ENCODE data around the gene ANXA1. TPM values are rescaled to one million over a fixed set of nuclear protein-coding genes. Genes with fewer than 3 reads are reported as not detected.

ANXA1 gene
- total and polyA plus RNA-seq, 4 experiments from 2014 or later, result 324 to 1,202 (median 478) TPM

DNA sequence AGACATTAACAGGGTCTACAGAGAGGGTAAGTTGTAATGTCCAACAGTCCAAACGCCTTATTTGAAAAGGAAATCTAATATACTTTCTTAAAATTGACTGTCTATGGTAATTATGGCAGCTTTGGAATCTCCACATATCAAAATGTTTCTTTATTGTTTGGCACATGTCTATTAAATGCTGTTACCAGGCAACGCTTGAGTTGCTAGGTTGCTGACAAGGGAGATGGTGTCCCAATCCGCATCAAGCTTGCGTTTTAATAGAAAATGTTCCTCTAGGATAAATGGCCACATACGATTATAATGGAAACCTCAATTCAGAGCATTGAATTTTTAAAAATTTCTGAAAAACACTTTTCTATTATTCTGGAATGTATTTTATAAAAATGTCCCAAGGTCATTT, 9.2 kb downstream of the ANXA1 start:
- ChIA-PET CTCF (ENCODE audit: partially characterized antibody) (interaction anchor here (1.0 to 1.4 kb wide), 3 partner anchors 20 to 53 kb away, joined by 3 to 6 read pairs (median 3); no protein-coding TSS in a partner anchor), POLR2A (ENCODE audit: partially characterized antibody) (interaction anchor here (1.1 to 2.2 kb wide), 6 partner anchors 8 to 28 kb away, joined by 3 to 7 read pairs (median 4); no protein-coding TSS in a partner anchor)
- Mint-ChIP-seq H3K27ac (peak overlapping the region in 4 of 7 donors; percentile 69 to 99 (median 77)), H3K4me1 (peaks cover 41 to 68% (median 56%) of the 10 kb centered on the region in 4 donors), H3K27me3 (no peaks in the 10 kb centered on the region), H3K9me3 (no peaks in the 10 kb centered on the region), H3K4me3 (no peak overlapping the region), H3K36me3 (peaks cover 73 to 77% of the 10 kb centered on the region in 2 donors)
- Histone ChIP-seq H3K4me3 (ENCODE audit: low read length in 2 of 2) (no peak overlapping the region), H3K36me3 (ENCODE audit: insufficient read depth, low read length) (peaks cover 67% of the 10 kb centered on the region), H3K9me3 (ENCODE audit: control insufficient read depth in 1 of 2, low read length in 2 of 2) (no peaks in the 10 kb centered on the region), H3K4me1 (ENCODE audit: insufficient read depth, low read length) (peaks cover 66% of the 10 kb centered on the region), H3K27ac (ENCODE audit: low read depth, low read length) (no peak overlapping the region), H3K27me3 (ENCODE audit: insufficient read depth, low read length) (no peaks in the 10 kb centered on the region)
- intact Hi-C loops (cut with micrococcal nuclease), result no loop called here
- DNase-seq, result no peak

DNA sequence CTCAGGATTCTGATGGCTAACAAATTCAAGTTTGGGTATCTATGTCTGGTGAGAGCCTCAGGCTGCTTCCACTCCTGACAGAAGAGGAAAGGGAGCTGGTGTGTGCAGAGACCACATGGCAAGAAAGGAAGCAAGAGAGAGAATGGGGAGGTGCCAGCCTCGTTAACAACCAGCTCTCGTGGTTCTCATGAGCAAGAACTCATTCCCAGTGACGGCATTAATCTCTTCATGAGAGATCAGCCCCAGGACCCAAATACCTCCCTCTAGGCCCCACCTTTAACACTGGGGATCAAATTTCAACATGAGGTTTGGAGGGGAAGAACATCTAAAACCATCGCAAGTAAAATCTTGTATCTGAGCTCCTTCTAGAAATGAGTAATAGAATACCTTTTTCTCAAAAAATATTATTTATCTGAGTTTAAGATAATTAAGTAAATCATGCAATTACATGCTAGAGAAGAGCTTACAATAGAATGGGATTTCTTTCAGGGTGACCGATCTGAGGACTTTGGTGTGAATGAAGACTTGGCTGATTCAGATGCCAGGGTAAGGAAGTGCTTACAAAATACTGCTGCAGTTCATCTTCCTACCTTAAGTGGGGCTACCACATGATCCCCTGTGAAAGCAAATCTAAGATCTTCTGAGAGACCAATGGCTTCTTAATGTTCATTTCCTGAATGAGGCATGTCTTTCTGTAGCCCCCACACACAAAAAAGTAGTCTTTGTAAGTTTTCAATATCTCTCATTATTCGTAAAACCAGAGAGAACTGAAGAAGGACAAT, 11.5 kb downstream of the ANXA1 start:
- H3K9me3 ChIP-seq (ENCODE audit: control insufficient read depth in 1 of 2, low read length in 2 of 2), result no peaks in the 10 kb centered on the region
- H3K27ac Mint-ChIP-seq, result peak overlapping the region; percentile 80 to 94 (median 86)
- H3K4me1 ChIP-seq (ENCODE audit: insufficient read depth, low read length), result peaks cover 54% of the 10 kb centered on the region
- peaks cover 88% of the 10 kb centered on the region for H3K36me3 ChIP-seq (ENCODE audit: insufficient read depth, low read length)
- H3K9me3 Mint-ChIP-seq, result peaks cover 0 to 4% (median 0%) of the 10 kb centered on the region in 8 donors
- H3K27me3 Mint-ChIP-seq, result no peaks in the 10 kb centered on the region
- POLR2A ChIA-PET (ENCODE audit: partially characterized antibody), result interaction anchor here (0.9 to 1.3 kb wide), 4 partner anchors 8 to 32 kb away, joined by 3 to 4 read pairs (median 4); no protein-coding TSS in a partner anchor
- peak overlapping the region in 2 of 8 donors; percentile 39 to 67 for H3K4me3 Mint-ChIP-seq
- peaks cover 31 to 66% (median 49%) of the 10 kb centered on the region in 4 donors for H3K4me1 Mint-ChIP-seq
- peak overlapping the region; percentile 32 for H3K27ac ChIP-seq (ENCODE audit: low read depth, low read length)
- peak in 1 of 5 donors; percentile 27 for DNase-seq
- H3K4me3 ChIP-seq (ENCODE audit: low read length in 2 of 2), result no peak overlapping the region
- intact Hi-C loops (cut with micrococcal nuclease), result no loop called here
- H3K27me3 ChIP-seq (ENCODE audit: insufficient read depth, low read length), result no peaks in the 10 kb centered on the region
- H3K36me3 Mint-ChIP-seq, result peaks cover 81 to 88% of the 10 kb centered on the region in 2 donors
- CTCF ChIA-PET (ENCODE audit: partially characterized antibody), result interaction anchor here (0.9 to 1.9 kb wide), 5 partner anchors 10 to 56 kb away, joined by 3 to 11 read pairs (median 4); no protein-coding TSS in a partner anchor

DNA sequence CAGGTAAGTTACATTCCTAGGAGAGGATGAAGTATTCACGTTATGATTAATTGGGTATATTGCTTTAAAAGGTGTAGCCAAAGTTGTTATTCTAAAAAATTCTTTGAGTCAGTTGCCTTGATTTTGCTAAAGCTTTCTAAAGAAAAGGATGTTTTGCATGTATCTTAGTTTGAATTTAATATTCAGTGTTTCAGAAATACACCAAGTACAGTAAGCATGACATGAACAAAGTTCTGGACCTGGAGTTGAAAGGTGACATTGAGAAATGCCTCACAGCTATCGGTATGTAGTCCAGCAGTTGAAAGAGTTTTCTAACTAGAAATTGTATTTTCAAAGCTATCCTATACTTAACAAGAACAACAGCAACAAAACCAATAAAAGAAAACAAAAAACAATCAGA, 14.2 kb downstream of the ANXA1 start:
- POLR2A ChIA-PET (ENCODE audit: partially characterized antibody), result interaction anchor here (1.3 to 1.5 kb wide), 2 partner anchors 11 to 33 kb away, joined by 3 to 4 read pairs; no protein-coding TSS in a partner anchor
- H3K27me3 ChIP-seq (ENCODE audit: insufficient read depth, low read length), result no peaks in the 10 kb centered on the region
- H3K4me1 Mint-ChIP-seq, result peaks cover 21 to 48% (median 31%) of the 10 kb centered on the region in 4 donors
- H3K4me3 Mint-ChIP-seq, result no peak overlapping the region
- no peak overlapping the region for H3K4me3 ChIP-seq (ENCODE audit: low read length in 2 of 2)
- H3K36me3 Mint-ChIP-seq, result peaks cover 64 to 80% of the 10 kb centered on the region in 2 donors
- no peak overlapping the region for H3K27ac ChIP-seq (ENCODE audit: low read depth, low read length)
- peak overlapping the region in 6 of 7 donors; percentile 5 to 66 (median 46) for H3K27ac Mint-ChIP-seq
- intact Hi-C loops (cut with micrococcal nuclease), result no loop called here
- CTCF ChIA-PET (ENCODE audit: partially characterized antibody), result interaction anchor here (1.1 to 1.6 kb wide), 5 partner anchors 11 to 58 kb away, joined by 3 to 8 read pairs (median 3); no protein-coding TSS in a partner anchor
- peaks cover 0 to 8% (median 0%) of the 10 kb centered on the region in 8 donors for H3K9me3 Mint-ChIP-seq
- no peak for DNase-seq
- H3K27me3 Mint-ChIP-seq, result no peaks in the 10 kb centered on the region
- peaks cover 80% of the 10 kb centered on the region for H3K36me3 ChIP-seq (ENCODE audit: insufficient read depth, low read length)
- no peaks in the 10 kb centered on the region for H3K9me3 ChIP-seq (ENCODE audit: control insufficient read depth in 1 of 2, low read length in 2 of 2)
- peaks cover 32% of the 10 kb centered on the region for H3K4me1 ChIP-seq (ENCODE audit: insufficient read depth, low read length)

GRCh38 chr9:73166468-73166867, 14.8 kb downstream of the ANXA1 start:
- Mint-ChIP-seq H3K9me3 (peaks cover 0 to 8% (median 0%) of the 10 kb centered on the region in 8 donors), H3K4me1 (peaks cover 21 to 48% (median 31%) of the 10 kb centered on the region in 4 donors), H3K36me3 (peaks cover 67 to 77% of the 10 kb centered on the region in 2 donors), H3K4me3 (no peak overlapping the region), H3K27ac (peak overlapping the region; percentile 19 to 78 (median 32)), H3K27me3 (no peaks in the 10 kb centered on the region)
- Histone ChIP-seq H3K9me3 (ENCODE audit: control insufficient read depth in 1 of 2, low read length in 2 of 2) (no peaks in the 10 kb centered on the region), H3K27me3 (ENCODE audit: insufficient read depth, low read length) (no peaks in the 10 kb centered on the region), H3K4me1 (ENCODE audit: insufficient read depth, low read length) (peaks cover 29% of the 10 kb centered on the region), H3K36me3 (ENCODE audit: insufficient read depth, low read length) (peaks cover 74% of the 10 kb centered on the region), H3K27ac (ENCODE audit: low read depth, low read length) (no peak overlapping the region), H3K4me3 (ENCODE audit: low read length in 2 of 2) (no peak overlapping the region)
- ChIA-PET CTCF (ENCODE audit: partially characterized antibody) (interaction anchor here (1.1 to 1.7 kb wide), 4 partner anchors 9 to 59 kb away, joined by 3 to 8 read pairs (median 4); no protein-coding TSS in a partner anchor), POLR2A (ENCODE audit: partially characterized antibody) (interaction anchor here (0.9 to 1.0 kb wide), 2 partner anchors 9 to 12 kb away, joined by 3 to 5 read pairs; no protein-coding TSS in a partner anchor)
- intact Hi-C loops (cut with micrococcal nuclease), result no loop called here
- no peak for DNase-seq

DNA sequence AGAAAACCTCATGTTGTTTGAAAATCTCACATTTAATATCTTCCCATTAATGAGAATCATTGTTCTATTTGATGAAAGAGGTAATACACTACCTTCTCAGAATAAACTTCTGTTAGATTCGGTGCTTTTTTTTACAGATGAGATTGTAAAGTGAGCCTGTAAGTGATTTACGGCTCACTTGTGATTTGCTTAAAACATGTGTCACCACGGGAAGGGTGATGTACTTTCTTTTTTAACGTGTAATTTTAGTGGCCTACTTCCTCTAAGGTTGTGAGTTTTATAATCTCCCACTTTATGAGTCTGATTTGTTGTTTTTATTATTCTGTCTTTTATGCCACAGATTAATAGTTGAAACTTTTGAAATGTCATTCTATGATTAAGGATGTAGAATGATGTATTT, 15.9 kb downstream of the ANXA1 start:
- no peaks in the 10 kb centered on the region for H3K9me3 ChIP-seq (ENCODE audit: control insufficient read depth in 1 of 2, low read length in 2 of 2)
- CTCF ChIA-PET (ENCODE audit: partially characterized antibody), result interaction anchor here (1.0 to 1.7 kb wide), 3 partner anchors 10 to 60 kb away, joined by 3 to 4 read pairs (median 4); no protein-coding TSS in a partner anchor
- intact Hi-C loops (cut with micrococcal nuclease), result no loop called here
- no peaks in the 10 kb centered on the region for H3K27me3 Mint-ChIP-seq
- no peaks in the 10 kb centered on the region for H3K27me3 ChIP-seq (ENCODE audit: insufficient read depth, low read length)
- H3K4me3 ChIP-seq (ENCODE audit: low read length in 2 of 2), result no peak overlapping the region
- H3K4me3 Mint-ChIP-seq, result no peak overlapping the region
- H3K36me3 ChIP-seq (ENCODE audit: insufficient read depth, low read length), result peaks cover 66% of the 10 kb centered on the region
- DNase-seq, result no peak
- POLR2A ChIA-PET (ENCODE audit: partially characterized antibody), result interaction anchor here (0.9 to 1.7 kb wide), 3 partner anchors 10 to 15 kb away, joined by 3 to 5 read pairs (median 3); no protein-coding TSS in a partner anchor
- H3K4me1 ChIP-seq (ENCODE audit: insufficient read depth, low read length), result peaks cover 21% of the 10 kb centered on the region
- H3K9me3 Mint-ChIP-seq, result peaks cover 0 to 8% (median 0%) of the 10 kb centered on the region in 8 donors
- H3K27ac Mint-ChIP-seq, result peak overlapping the region; percentile 14 to 90 (median 59)
- peak overlapping the region; percentile 34 for H3K27ac ChIP-seq (ENCODE audit: low read depth, low read length)
- peaks cover 18 to 46% (median 26%) of the 10 kb centered on the region in 4 donors for H3K4me1 Mint-ChIP-seq
- H3K36me3 Mint-ChIP-seq, result peaks cover 66 to 74% of the 10 kb centered on the region in 2 donors

GRCh38 chr9:73168298-73168934, 16.8 kb downstream of the ANXA1 start:
- no peaks in the 10 kb centered on the region for H3K27me3 Mint-ChIP-seq
- H3K4me3 Mint-ChIP-seq, result no peak overlapping the region
- H3K27ac ChIP-seq (ENCODE audit: low read depth, low read length), result no peak overlapping the region

More at GRCh38 chr9:73168298-73168934, 16.8 kb downstream of the ANXA1 start:
- Mint-ChIP-seq H3K27ac (peak overlapping the region; percentile 19 to 89 (median 45)), H3K36me3 (peaks cover 62 to 71% of the 10 kb centered on the region in 2 donors), H3K9me3 (peaks cover 0 to 8% (median 0%) of the 10 kb centered on the region in 8 donors), H3K4me1 (peaks cover 14 to 38% (median 20%) of the 10 kb centered on the region in 4 donors)
- no peaks in the 10 kb centered on the region for H3K27me3 ChIP-seq (ENCODE audit: insufficient read depth, low read length)
- no peak for DNase-seq
- peaks cover 13% of the 10 kb centered on the region for H3K4me1 ChIP-seq (ENCODE audit: insufficient read depth, low read length)
- POLR2A ChIA-PET (ENCODE audit: partially characterized antibody), result interaction anchor here (1.0 to 1.7 kb wide), 2 partner anchors 11 to 16 kb away, joined by 3 to 5 read pairs; no protein-coding TSS in a partner anchor
- peaks cover 58% of the 10 kb centered on the region for H3K36me3 ChIP-seq (ENCODE audit: insufficient read depth, low read length)
- H3K4me3 ChIP-seq (ENCODE audit: low read length in 2 of 2), result no peak overlapping the region
- intact Hi-C loops (cut with micrococcal nuclease), result no loop called here
- H3K9me3 ChIP-seq (ENCODE audit: control insufficient read depth in 1 of 2, low read length in 2 of 2), result no peaks in the 10 kb centered on the region
- CTCF ChIA-PET (ENCODE audit: partially characterized antibody), result interaction anchor here (0.7 to 1.3 kb wide), 2 partner anchors 59 to 61 kb away, joined by 3 to 4 read pairs; no protein-coding TSS in a partner anchor

Measured in CD4-positive, alpha-beta memory T cell (primary cell).